ENCODE results near the gene TERT. TPM values are rescaled to one million over a fixed set of nuclear protein-coding genes. Genes with fewer than 3 reads are reported as not detected.
"Not testable (repeated sequence)": the region's sequence is repeated elsewhere in the genome, so short reads cannot be mapped to it uniquely, and the experiment has no call there.

Gene TERT
- total RNA-seq, 1 donor from 2014 or later = not detected

GRCh38 chr5:1240496-1241260 is 54.2 kb downstream of the TERT start:
- no peak for DNase-seq (ENCODE audit: low read depth in 2 of 2)

GRCh38 chr5:1239505-1240251 is 55.2 kb downstream of the TERT start:
- no peak for DNase-seq (ENCODE audit: low read depth in 2 of 2)

- no peak for DNase-seq (ENCODE audit: low read depth in 2 of 2)
Measured at GRCh38 chr5:1235838-1236237, 59.0 kb downstream of the TERT start.

GRCh38 chr5:1235379-1235778 is 59.5 kb downstream of the TERT start:
- no peak for DNase-seq (ENCODE audit: low read depth in 2 of 2)

- DNase-seq (ENCODE audit: low read depth in 2 of 2) = no peak
Measured at GRCh38 chr5:1232780-1233179, 62.1 kb downstream of the TERT start.

GRCh38 chr5:1231354-1231905 is 63.4 kb downstream of the TERT start:
- DNase-seq (ENCODE audit: low read depth in 2 of 2) = no peak

GRCh38 chr5:1230551-1230950 is 64.3 kb downstream of the TERT start:
- no peak for DNase-seq (ENCODE audit: low read depth in 2 of 2)

GRCh38 chr5:1229822-1230221 is 65.0 kb downstream of the TERT start:
- no peak for DNase-seq (ENCODE audit: low read depth in 2 of 2)

- DNase-seq (ENCODE audit: low read depth in 2 of 2) = not testable (repeated sequence)
Measured at GRCh38 chr5:1229023-1229422, 65.8 kb downstream of the TERT start.

- no peak for DNase-seq (ENCODE audit: low read depth in 2 of 2)
Measured at GRCh38 chr5:1228120-1228519, 66.7 kb downstream of the TERT start.

- DNase-seq (ENCODE audit: low read depth in 2 of 2) = peak in 1 of 2 donors; percentile 8
Measured at GRCh38 chr5:1227667-1228066, 67.2 kb downstream of the TERT start.

GRCh38 chr5:1226839-1227581 is 67.9 kb downstream of the TERT start:
- no peak for DNase-seq (ENCODE audit: low read depth in 2 of 2)

GRCh38 chr5:1226231-1226630 is 68.6 kb downstream of the TERT start:
- DNase-seq (ENCODE audit: low read depth in 2 of 2) = no peak

- no peak for DNase-seq (ENCODE audit: low read depth in 2 of 2)
Measured at GRCh38 chr5:1225081-1225480, 69.8 kb downstream of the TERT start, which contains the start of gene SLC6A18. TSS of gene SLC6A18 (plus strand) at chr5:1225381. CDS start at chr5:1225478, 97 bp downstream.

GRCh38 chr5:1224631-1225030 is 70.2 kb downstream of the TERT start:
- no peak for DNase-seq (ENCODE audit: low read depth in 2 of 2)

GRCh38 chr5:1223278-1223670 is 71.6 kb downstream of the TERT start:
- no peak for DNase-seq (ENCODE audit: low read depth in 2 of 2)

GRCh38 chr5:1222621-1223277 is 72.1 kb downstream of the TERT start:
- no peak for DNase-seq (ENCODE audit: low read depth in 2 of 2)

- no peak for DNase-seq (ENCODE audit: low read depth in 2 of 2)
Measured at GRCh38 chr5:1222147-1222546, 72.7 kb downstream of the TERT start.

- no peak for DNase-seq (ENCODE audit: low read depth in 2 of 2)
Measured at GRCh38 chr5:1221721-1222120, 73.1 kb downstream of the TERT start.

- DNase-seq (ENCODE audit: low read depth in 2 of 2) = no peak
Measured at GRCh38 chr5:1220831-1221230, 74.0 kb downstream of the TERT start.

- DNase-seq (ENCODE audit: low read depth in 2 of 2) = no peak
Measured at GRCh38 chr5:1220351-1220750, 74.5 kb downstream of the TERT start.

All from dermis microvascular lymphatic vessel endothelial cell (primary cell).